ENCODE measurements around the gene DCDC2C. TPM values are rescaled to one million over a fixed set of nuclear protein-coding genes. Genes with fewer than 3 reads are reported as not detected.

The DCDC2C gene
- total and polyA plus RNA-seq, 2 experiments from 2014 or later = 0.45 TPM; not detected in 1

DNA sequence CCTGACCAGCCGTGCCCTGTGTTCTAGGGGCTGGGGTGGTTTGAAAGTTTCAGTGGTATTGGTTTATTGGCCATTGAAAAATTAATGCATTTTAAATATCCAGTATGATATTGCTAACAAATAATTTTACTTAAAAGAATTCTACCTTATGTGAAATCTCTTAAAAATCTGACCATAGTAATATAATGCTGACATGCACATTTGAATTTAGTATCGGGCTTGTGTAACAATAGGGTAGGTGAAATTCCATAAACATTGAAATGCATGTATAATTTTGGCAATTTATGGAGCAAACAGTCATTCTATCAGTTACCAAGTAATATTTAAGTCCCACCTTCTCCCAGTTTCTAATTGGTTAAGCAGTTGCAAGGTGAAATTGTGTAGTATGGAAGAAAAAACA is 170.5 kb downstream of the DCDC2C start:
- H3K27ac Mint-ChIP-seq = no peak overlapping the region
- no peaks in the 10 kb centered on the region for H3K4me1 ChIP-seq (ENCODE audit: insufficient read depth)
- H3K36me3 Mint-ChIP-seq (ENCODE audit: low read depth) = peaks cover 5% of the 10 kb centered on the region; the same call in 2 of the 3 replicates
- no peaks in the 10 kb centered on the region for H3K9me2 ChIP-seq (ENCODE audit: insufficient read depth)
- H3F3A ChIP-seq (replicated peaks; ENCODE audit: low read depth) = no peaks in the 10 kb centered on the region
- no peaks in the 10 kb centered on the region for H4K20me1 ChIP-seq (replicated peaks; ENCODE audit: insufficient read depth)
- no peak for ATAC-seq
- H3K9me3 Mint-ChIP-seq = peaks cover 73% of the 10 kb centered on the region
- no peak overlapping the region for H3K4me3 ChIP-seq
- no peak overlapping the region for H3K27ac ChIP-seq (ENCODE audit: low read depth)
- no peak overlapping the region for H3K4me3 Mint-ChIP-seq
- H3K27me3 Mint-ChIP-seq (ENCODE audit: insufficient read depth, low read depth, poor library complexity) = peaks cover 3% of the 10 kb centered on the region
- DNase-seq (ENCODE audit: low spot score) = no peak
- H3K27me3 ChIP-seq (ENCODE audit: insufficient read depth) = no peaks in the 10 kb centered on the region
- TF ChIP-seq, protein P1, sequence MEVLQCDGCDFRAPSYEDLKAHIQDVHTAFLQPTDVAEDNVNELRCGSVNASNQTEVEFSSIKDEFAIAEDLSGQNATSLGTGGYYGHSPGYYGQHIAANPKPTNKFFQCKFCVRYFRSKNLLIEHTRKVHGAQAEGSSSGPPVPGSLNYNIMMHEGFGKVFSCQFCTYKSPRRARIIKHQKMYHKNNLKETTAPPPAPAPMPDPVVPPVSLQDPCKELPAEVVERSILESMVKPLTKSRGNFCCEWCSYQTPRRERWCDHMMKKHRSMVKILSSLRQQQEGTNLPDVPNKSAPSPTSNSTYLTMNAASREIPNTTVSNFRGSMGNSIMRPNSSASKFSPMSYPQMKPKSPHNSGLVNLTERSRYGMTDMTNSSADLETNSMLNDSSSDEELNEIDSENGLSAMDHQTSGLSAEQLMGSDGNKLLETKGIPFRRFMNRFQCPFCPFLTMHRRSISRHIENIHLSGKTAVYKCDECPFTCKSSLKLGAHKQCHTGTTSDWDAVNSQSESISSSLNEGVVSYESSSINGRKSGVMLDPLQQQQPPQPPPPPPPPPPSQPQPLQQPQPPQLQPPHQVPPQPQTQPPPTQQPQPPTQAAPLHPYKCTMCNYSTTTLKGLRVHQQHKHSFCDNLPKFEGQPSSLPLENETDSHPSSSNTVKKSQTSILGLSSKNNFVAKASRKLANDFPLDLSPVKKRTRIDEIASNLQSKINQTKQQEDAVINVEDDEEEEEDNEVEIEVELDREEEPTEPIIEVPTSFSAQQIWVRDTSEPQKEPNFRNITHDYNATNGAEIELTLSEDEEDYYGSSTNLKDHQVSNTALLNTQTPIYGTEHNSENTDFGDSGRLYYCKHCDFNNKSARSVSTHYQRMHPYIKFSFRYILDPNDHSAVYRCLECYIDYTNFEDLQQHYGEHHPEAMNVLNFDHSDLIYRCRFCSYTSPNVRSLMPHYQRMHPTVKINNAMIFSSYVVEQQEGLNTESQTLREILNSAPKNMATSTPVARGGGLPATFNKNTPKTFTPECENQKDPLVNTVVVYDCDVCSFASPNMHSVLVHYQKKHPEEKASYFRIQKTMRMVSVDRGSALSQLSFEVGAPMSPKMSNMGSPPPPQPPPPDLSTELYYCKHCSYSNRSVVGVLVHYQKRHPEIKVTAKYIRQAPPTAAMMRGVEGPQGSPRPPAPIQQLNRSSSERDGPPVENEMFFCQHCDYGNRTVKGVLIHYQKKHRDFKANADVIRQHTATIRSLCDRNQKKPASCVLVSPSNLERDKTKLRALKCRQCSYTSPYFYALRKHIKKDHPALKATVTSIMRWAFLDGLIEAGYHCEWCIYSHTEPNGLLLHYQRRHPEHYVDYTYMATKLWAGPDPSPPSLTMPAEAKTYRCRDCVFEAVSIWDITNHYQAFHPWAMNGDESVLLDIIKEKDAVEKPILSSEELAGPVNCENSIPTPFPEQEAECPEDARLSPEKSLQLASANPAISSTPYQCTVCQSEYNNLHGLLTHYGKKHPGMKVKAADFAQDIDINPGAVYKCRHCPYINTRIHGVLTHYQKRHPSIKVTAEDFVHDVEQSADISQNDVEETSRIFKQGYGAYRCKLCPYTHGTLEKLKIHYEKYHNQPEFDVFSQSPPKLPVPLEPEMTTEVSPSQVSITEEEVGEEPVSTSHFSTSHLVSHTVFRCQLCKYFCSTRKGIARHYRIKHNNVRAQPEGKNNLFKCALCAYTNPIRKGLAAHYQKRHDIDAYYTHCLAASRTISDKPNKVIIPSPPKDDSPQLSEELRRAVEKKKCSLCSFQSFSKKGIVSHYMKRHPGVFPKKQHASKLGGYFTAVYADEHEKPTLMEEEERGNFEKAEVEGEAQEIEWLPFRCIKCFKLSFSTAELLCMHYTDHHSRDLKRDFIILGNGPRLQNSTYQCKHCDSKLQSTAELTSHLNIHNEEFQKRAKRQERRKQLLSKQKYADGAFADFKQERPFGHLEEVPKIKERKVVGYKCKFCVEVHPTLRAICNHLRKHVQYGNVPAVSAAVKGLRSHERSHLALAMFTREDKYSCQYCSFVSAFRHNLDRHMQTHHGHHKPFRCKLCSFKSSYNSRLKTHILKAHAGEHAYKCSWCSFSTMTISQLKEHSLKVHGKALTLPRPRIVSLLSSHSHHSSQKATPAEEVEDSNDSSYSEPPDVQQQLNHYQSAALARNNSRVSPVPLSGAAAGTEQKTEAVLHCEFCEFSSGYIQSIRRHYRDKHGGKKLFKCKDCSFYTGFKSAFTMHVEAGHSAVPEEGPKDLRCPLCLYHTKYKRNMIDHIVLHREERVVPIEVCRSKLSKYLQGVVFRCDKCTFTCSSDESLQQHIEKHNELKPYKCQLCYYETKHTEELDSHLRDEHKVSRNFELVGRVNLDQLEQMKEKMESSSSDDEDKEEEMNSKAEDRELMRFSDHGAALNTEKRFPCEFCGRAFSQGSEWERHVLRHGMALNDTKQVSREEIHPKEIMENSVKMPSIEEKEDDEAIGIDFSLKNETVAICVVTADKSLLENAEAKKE (CRISPR knock-in tag; IDR thresholded peaks at IDR 0.05) = no peak
- TF ChIP-seq CREB1 (CRISPR knock-in tag; IDR thresholded peaks at IDR 0.05; ENCODE audit: low read depth) = no peak
- no peak for TF ChIP-seq EZH2phosphoT487 (IDR thresholded peaks at IDR 0.05; ENCODE audit: unreplicated experiment)
- no peak for TF ChIP-seq ZNF331 (CRISPR knock-in tag; IDR thresholded peaks at IDR 0.05; ENCODE audit: low read depth)
- TF ChIP-seq, protein P2, sequence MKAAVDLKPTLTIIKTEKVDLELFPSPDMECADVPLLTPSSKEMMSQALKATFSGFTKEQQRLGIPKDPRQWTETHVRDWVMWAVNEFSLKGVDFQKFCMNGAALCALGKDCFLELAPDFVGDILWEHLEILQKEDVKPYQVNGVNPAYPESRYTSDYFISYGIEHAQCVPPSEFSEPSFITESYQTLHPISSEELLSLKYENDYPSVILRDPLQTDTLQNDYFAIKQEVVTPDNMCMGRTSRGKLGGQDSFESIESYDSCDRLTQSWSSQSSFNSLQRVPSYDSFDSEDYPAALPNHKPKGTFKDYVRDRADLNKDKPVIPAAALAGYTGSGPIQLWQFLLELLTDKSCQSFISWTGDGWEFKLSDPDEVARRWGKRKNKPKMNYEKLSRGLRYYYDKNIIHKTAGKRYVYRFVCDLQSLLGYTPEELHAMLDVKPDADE (IDR thresholded peaks at IDR 0.05) = no peak
- no peak for TF ChIP-seq POLR2AphosphoS5 (IDR thresholded peaks at IDR 0.05; ENCODE audit: low read depth)
- TF ChIP-seq JUNB (IDR thresholded peaks at IDR 0.05; ENCODE audit: unreplicated experiment) = no peak
- TF ChIP-seq, protein P3, sequence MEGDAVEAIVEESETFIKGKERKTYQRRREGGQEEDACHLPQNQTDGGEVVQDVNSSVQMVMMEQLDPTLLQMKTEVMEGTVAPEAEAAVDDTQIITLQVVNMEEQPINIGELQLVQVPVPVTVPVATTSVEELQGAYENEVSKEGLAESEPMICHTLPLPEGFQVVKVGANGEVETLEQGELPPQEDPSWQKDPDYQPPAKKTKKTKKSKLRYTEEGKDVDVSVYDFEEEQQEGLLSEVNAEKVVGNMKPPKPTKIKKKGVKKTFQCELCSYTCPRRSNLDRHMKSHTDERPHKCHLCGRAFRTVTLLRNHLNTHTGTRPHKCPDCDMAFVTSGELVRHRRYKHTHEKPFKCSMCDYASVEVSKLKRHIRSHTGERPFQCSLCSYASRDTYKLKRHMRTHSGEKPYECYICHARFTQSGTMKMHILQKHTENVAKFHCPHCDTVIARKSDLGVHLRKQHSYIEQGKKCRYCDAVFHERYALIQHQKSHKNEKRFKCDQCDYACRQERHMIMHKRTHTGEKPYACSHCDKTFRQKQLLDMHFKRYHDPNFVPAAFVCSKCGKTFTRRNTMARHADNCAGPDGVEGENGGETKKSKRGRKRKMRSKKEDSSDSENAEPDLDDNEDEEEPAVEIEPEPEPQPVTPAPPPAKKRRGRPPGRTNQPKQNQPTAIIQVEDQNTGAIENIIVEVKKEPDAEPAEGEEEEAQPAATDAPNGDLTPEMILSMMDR (conservative IDR thresholded peaks at IDR 0.05; ENCODE audit: low read depth in 2 of 2) = no peak
- TF ChIP-seq, protein P4, sequence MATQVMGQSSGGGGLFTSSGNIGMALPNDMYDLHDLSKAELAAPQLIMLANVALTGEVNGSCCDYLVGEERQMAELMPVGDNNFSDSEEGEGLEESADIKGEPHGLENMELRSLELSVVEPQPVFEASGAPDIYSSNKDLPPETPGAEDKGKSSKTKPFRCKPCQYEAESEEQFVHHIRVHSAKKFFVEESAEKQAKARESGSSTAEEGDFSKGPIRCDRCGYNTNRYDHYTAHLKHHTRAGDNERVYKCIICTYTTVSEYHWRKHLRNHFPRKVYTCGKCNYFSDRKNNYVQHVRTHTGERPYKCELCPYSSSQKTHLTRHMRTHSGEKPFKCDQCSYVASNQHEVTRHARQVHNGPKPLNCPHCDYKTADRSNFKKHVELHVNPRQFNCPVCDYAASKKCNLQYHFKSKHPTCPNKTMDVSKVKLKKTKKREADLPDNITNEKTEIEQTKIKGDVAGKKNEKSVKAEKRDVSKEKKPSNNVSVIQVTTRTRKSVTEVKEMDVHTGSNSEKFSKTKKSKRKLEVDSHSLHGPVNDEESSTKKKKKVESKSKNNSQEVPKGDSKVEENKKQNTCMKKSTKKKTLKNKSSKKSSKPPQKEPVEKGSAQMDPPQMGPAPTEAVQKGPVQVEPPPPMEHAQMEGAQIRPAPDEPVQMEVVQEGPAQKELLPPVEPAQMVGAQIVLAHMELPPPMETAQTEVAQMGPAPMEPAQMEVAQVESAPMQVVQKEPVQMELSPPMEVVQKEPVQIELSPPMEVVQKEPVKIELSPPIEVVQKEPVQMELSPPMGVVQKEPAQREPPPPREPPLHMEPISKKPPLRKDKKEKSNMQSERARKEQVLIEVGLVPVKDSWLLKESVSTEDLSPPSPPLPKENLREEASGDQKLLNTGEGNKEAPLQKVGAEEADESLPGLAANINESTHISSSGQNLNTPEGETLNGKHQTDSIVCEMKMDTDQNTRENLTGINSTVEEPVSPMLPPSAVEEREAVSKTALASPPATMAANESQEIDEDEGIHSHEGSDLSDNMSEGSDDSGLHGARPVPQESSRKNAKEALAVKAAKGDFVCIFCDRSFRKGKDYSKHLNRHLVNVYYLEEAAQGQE (IDR thresholded peaks at IDR 0.05; ENCODE audit: unreplicated experiment) = no peak
- no peak for TF ChIP-seq ZNF114 (CRISPR knock-in tag; IDR thresholded peaks at IDR 0.05)
- TF ChIP-seq EZH2 (IDR thresholded peaks at IDR 0.05; ENCODE audit: low read depth, unreplicated experiment) = no peak
- TF ChIP-seq NANOG (IDR thresholded peaks at IDR 0.05; ENCODE audit: borderline replicate concordance) = no peak
- TF ChIP-seq STAT1 (IDR thresholded peaks at IDR 0.05; ENCODE audit: unreplicated experiment) = no peak
- no peaks in the 10 kb centered on the region for H3K79me2 ChIP-seq (replicated peaks; ENCODE audit: insufficient read depth)
- H3K4me1 Mint-ChIP-seq = no peaks in the 10 kb centered on the region; the same call in 2 of the 3 replicates
- H3K4me2 ChIP-seq = no peak overlapping the region
- 0 out of 2 replicates have a peak, but pooled peaks cover 9% of the 10 kb centered on the region for H3K36me3 ChIP-seq (ENCODE audit: insufficient read depth)
- no peak overlapping the region for H2AFZ ChIP-seq

Data from GM23338 (cell line).